GM19238 (cell line): ENCODE data around the gene TP53I11.

Source experiments
- DNase-seq: peaks from one replicate; pipeline ENCODE4 v3.0.0; 2011; ENCODE audit warnings: low spot score; ENCODE audit not compliant: insufficient read length

The TP53I11 gene

DNA sequence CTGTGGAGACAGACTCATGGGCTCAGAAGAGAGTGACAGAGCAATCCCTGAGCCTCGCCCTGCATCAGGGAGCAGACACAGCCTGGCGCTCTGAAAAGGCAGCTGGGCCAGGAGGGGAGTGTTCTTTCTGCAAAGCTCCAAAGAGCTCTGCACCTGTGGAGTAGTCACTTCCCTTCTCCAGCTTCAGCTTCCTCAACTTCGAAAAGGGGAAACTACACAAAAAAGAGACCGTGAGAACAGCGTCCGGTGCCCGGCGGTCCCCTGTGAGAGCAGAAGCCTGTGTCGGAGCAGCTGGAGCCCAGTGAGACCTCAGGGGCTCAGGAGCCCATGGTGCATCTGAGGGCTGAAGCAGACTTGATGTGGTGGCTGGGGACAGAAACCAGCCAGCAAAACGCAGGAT, 35.1 kb downstream of the TP53I11 start:
- no peak for DNase-seq

DNA sequence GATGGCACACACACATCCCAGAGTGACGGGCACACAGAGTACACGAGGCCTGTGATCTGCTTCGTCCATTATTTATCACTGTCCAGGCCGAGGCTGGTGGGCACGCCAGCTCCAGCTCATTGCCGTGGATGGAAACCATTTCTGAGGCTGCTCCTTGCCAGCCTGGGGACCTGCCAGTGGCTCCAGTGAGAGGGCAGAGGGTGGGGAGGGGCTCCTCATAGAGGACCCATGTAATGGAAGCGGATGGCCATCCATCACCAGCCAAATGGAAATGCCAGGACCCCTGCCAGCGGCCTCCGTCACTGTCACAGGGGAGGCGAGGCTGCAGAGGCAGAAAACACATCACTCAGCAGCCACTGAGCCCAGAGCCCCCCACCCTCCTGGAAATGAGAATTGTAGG, 35.7 kb downstream of the TP53I11 start:
- no peak for DNase-seq

DNA sequence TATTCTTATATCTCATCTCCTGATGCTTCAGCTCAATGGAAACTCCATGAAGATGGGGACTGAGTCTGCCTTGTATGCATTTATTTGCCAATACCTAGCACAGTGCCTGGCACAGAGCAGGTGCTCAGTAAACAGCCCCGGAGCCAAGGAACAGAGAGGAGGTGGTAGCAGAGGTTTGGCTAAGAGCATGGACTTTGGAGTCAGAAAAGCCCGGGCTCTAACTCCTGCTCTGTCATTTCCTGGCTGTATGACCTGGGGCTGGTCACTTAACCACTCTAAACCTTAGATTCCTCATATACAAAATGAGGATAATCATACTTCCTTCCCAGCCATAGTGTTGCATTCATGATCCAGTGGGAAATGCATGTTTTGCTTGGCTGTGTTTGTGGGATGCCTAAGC, 36.6 kb downstream of the TP53I11 start:
- no peak for DNase-seq

DNA sequence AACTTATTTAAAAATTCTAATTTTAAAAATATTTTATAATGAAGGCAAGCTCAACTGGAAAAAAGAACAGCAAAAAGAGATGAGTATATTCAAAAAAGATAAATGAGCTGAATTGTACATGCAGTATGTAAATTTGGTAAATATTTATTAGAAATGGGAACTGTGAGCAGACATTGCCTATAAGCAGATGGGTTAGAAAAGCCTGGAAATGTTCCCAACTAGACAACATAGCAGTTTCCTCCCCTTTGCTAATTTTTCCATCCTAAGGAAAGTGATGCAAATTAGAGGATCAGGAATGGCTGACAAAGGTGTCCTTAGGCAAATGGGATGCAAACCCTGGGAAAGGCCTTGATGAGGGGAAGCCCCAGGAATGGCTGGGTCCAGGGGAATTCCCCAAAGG, 37.2 kb downstream of the TP53I11 start:
- DNase-seq = no peak

DNA sequence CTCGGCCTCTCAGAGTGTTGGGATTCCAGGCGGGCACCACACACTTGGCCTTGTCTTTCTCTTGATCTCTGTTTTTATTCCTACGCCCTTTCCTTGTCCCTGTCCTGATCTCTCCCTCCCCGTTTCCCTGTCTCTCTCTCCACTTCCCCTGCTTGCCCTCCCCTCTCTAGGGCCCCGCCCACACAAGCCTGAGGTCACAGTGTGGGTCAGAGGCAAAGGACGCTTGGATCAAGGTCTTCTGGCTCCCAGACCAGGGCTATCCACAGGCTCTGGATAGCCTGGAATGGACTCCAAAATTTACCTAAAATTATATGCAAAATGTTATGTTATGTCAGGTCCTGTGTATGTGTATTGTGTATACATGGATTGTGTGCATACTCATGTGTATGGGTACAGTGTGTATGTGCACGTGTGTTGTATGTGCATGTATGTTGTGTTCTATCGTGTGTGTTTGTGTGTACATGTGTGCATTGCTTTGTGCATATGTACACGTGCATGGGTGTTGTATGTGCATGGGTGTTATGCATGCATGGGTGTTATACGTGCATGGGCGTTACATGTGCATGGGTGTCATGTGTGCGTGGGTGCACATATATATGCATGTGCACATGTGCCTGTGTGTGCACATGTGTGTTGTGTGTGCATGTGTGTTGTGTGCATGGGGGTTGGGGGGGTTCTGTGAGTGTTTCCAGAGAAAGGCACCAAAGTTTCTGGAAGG, 38.3 kb downstream of the TP53I11 start:
- DNase-seq = no peak

DNA sequence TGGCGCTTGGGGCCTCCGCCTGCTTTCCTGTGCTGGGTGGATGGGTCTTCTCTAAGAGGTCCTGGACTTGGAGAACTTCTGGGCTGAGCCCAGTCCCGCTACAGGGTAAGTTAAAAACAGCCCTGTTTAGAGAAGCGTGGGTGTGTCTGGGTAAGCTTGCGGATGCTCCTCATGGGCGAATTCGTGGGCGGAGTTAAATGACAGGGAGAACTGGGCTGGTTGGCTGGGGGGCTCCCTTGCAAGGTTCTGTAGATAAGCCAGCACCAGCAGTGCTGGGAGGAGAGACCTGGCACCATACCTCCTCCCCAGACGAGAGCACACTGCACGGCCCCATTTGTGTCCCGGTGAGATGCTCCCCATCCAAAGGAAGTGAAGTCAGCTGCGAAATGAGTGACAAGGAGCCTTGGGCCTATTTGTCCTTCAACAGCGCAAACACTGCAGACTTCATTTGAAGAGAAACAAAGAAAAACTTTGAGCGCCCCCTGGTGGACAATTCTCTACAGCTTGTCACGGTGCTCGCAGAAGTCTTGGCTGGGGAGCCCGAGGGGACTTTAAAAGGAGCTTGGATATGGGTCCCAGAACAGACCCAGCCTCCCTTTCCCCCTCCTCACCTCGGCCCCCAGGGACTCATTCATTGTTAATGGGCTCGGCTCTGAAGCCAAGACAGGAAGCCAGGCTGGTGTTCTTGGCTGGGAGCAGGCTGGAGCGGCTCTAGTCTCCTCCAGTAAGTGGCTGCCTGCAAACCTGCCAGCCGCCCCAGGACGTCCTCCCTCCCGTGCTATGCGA, 39.5 kb downstream of the TP53I11 start:
- DNase-seq = peak; percentile 79

DNA sequence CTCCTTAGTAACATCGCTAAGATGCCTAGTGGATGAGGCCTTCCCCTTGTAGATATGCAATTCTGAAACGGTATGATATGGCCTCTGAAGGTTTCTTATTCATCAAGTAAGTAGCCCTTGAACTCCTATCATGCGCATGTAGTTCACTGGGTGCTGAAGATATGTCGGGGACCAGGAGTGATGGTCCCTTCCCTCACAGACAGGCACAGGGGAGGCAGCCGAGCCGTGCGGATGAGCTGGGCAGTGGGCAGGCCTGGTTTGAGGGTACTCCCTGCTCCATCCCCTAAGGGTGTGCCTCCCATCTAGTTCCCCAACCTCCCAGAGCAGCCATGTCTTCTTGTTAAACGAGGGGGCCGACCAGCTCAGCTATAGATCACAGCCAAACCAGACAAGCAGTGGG, 40.1 kb downstream of the TP53I11 start:
- no peak for DNase-seq

DNA sequence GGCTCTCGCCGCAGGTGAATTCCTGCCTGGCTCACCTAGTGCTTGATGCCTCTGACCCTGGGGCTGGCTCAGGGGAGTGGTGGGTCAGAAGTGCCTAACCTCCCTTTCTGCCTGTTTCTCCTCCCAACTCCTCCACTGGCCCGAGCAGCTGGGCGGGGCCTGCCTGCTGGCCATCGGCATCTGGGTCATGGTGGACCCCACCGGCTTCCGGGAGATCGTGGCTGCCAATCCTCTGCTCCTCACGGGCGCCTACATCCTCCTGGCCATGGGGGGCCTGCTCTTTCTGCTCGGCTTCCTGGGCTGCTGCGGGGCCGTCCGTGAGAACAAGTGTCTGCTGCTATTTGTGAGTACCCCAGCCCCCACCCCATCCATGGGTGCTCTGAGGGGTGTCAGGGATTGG, 41.1 kb downstream of the TP53I11 start:
- no peak for DNase-seq

DNA sequence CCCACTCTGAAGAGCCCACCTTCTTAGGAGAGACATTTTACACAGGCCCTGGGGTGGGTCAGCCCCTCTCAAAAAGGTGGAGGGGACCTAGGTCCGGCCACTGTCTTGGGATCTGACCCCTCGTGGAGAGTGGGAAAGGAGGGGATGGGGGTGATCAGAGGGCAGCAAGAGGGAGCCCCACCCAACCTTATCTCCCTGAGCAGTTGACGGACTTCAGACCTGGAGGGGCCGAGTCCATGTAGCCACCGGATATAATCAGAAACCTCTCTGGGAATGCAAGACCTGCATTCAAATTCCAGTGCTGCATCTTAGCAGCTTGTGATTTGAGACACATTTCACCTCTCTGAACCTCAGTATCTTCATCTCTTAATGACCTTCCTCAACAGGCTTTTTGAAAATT, 44.0 kb downstream of the TP53I11 start:
- no peak for DNase-seq

DNA sequence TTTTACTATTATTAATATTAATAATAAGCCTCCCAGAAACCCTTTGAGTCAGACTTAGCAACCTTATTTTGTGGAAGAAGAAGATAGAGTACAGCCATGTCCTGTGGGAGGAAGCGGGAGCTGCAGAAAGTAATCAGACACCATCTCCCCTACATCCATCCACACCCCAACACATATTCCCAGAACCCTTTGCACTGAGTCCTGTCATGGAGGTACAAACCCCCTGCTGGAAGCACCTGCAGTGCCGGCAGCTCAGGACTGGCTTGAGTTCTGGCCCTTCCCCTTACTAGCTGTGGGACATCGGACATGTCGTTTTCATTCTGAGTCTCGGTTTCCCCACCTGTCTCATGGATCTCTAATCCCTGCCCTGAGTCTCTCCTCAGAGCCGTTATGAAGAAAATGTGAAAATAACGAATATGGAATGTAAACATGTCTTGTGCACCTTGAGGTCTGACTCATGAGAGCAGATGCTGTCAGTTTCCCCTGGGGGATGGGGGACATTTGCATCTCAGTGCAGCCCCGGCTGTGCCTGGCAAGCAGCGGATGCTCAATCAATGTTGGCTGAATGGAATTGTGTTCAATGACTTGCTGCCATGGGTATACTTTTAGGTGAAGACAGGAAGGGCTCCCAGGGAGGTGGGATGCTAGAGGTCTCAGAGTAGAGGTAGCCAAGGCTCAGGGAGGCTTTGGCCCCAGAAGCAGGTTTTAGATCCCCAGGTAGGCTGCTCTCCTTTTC, 45.4 kb downstream of the TP53I11 start:
- DNase-seq = no peak

DNA sequence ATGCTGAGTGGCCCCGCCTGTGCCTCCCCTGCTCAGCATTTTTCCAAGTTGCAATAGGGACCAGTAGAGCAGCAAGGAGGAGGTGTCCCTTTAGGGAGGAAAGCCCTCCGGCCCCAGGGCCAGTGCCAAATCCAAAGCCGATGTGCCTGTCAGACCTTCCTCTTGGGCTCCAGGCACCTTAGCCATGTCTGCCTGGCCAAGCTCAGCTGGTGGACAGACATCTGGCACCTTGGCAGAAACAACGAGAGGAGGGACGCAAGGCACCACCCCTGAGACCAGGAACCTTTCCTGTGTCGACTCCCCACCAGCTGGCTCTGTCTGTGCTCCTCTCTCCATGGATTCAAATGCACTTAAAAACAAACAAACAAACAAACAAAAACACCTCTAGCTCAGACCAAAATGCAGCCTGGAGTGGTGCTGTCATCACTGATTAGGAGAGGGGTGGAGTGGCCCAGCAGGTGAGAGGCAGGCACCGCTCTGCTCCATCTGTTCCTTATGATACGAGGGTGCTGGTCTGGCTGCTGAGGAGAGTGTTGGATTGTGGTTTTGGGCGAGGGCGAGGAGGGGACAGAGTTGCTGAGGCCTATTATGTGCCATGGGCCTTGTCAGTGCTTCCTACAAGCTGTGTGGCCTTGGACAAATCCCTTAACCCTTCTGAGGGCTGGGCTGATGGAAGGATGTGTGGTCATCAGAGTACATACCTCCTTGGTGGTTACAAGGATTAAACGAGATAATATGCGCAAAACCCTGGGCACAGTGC, 46.2 kb downstream of the TP53I11 start:
- DNase-seq = no peak

DNA sequence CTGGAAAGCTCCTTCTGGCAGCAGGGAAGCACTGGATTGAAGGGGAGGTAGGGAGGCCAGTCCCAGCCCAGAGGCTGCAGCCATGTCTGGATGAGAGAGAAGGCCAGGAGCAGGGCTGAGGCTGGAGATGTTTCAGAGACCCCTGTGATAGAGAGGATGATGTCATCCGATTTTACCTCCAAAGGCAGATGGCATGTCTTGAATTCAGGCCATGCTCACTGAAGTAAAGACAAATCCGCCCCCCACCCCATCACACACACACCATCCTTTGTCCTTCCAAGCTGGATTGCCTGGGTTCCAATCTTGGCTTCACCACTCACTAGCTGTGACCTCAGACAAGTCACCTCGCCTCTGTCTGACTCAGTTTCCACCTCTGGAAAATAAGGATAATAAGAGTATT, 47.2 kb downstream of the TP53I11 start:
- DNase-seq = no peak

DNA sequence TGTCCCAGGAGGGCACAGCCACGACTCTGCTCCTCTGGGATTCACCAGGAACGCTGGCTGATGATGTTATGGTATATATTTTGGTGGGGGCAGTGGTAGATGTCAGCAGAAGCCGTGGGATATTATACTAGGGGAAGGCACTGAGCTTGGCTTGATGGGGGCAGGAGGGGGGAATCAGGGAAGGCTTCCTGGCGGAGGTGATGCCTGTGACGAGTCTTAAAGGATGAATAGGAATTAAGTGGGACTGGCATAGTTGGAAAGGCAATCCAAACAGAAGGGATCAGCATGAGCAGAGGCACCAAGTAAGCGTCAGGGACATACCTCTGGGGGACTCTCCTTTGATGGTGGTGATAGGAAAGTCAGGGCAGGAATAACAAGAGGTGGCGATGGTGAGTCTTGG, 47.6 kb downstream of the TP53I11 start:
- no peak for DNase-seq

DNA sequence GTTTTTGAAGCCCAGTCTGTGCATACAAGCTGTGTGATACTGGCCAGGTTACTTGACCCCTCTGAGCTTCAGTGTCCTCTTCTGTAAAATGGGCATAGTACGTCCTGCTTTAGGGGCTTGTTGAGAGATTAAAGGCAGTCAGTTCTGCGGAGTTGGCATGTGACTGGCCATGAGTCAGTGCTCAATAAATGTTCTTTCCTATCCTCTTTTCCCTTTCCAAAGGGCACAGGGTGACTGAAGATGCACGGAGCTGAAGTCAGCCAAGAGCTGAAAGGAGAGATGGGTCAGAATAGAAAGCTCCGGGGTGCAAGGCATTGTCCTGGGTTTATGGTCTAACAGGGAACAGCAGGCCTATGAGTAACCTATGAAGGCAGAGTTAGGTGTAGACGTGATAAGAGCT, 48.9 kb downstream of the TP53I11 start:
- no peak for DNase-seq

DNA sequence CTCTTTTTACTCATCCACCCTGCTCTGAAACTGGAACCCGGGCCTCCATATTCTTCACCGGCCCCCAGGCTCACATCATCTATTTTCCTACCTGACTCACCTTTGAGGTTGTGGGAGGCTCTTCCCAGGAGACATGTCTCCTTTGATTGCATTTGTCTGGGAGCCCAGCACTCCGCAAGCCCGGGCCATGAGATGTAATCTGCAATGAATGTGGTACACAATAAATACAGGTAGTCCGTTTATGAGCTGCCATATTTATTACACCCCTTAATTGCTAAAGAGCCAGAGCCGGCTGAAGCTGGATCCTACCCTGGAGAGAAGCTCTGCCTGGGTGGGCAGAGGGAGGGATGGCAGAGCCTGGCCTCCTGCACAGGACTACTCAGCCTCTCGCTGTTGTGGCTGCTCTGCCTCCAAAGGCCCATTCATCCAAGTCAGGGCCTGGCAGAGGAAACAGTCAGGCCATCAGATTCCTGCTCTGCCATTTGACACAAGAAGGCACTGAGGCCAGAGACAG, 49.5 kb downstream of the TP53I11 start:
- DNase-seq = no peak

DNA sequence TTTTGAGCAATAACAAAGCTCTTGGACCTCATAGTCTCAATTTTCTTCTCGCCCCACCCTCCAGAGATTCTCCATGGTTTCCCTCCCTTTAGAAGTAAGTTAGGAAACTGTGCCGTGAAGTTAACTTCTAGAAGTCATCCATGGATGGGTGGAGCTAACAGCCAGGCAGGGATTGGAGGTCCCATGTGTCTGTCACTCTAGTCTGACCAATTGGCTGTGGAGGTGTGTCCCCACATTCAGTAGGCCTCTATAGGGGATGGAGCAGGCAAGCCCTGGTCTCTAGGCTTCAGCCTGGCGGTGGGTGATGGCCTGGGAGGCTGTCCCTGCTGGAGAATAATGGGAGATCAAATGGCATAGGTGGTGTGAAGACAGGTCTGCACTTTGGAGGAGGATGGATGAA, 50.7 kb downstream of the TP53I11 start:
- no peak for DNase-seq

DNA sequence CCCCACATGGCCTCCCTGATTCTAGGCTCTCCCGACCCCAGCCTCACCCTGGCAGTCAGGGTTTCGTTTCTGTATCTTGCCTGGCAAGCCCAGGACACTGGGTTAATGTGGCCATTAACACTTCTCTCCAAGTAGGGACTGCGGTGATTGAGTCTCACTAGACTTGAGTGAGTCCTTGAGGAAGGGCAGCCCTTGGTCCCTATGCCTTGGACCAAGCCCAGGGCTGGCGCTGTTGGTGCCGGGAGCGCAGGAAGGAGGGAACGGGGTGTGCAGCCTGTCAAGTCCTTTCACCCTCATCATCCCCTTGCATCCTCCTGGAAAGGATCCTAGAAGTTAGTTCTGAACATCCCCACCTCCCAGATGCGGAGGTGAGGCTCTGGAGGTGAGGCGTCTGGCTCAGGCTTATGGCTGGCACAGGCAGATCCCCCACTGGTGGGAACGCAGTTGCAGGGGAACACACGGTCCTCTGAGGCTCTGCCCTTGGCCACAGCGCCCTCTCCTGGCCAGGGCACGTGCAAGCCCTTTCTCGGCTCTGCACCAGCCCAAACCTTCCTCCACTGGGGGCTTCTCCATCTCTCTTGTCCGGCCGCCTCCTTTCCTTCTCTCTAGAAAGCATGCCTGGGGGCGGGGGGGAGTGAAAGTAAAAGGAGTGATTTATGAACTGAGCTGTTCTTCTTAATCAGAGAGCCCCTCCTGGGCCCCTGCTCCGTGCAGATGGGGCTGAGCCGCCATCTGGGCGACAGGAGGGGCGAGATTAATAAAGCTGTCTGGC, 56.7 kb downstream of the TP53I11 start:
- DNase-seq = peak; percentile 62

DNA sequence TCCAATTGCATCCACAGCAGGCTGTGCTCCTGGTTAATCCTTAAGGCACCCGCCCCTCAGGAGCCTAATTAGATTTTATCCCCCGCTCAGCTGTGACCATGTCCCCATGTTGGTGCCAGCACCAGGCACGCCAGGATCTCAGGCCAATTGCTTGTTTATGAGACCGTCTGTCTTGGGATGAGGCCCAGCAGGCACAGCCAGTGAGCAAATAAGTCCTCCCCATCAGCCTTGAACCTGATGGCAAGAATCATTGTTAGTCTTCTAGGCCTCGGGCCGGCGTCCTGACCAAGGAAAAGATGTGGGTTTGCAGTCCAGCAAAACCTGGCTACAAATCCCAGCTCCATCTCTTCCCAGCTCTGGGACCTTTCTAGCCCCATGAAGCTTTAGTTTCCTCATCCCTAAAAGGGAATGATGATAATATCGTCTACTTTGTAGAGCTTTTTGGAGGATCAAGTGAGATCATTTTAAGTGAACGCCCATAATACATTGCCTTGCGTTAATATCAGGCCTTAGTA, 57.3 kb downstream of the TP53I11 start:
- no peak for DNase-seq

DNA sequence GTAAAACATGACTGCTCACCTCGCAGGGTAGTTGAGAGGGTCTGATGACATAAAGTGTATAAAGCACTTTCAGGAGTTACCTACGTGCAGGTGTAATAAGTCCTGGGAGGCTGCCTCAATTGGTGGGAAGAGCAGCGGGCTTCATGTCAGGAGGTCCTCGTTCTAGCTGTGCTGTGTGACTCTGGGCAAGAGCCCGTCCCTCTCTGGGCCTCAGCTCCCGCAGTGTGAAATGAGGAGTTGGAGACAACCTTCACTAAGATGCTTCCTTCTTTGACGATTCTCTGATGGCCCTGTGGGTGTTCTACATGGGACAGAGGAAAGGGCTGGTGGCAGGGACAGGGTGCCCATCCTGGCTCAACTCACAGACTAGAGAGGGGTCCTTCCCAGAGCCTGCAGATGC, 57.8 kb downstream of the TP53I11 start:
- DNase-seq = no peak

DNA sequence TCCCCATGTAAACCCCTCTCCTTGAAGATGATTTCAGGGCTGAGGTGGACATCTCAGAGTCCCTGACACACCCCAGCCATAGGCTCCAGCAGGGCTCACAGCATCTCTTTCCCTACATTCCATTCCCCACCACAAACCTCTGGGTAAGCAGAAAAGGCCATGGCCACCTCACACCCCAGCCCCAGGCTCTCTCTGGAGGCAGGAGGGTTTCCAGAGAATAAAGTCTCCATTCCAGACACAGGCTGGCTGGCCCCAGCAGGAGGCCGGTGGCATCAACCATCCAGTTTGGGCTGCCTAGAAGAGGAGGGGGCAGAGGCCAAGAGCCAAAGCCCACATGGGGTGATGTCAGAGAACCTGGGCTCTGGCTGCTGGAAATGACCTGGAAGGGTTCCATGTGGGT, 61.4 kb downstream of the TP53I11 start:
- DNase-seq = no peak
